GM12878 (cell line): ENCODE data around the gene PCCA. TPM values are rescaled to one million over a fixed set of nuclear protein-coding genes. Genes with fewer than 3 reads are reported as not detected.

Source experiments
- ATAC-seq: fragments of 200-7000 bp; cut with Tn5 transposase; 3 replicates; pipeline ENCODE4 v1.9.1; 2020; ENCODE audit warnings: mild to moderate bottlenecking, moderate library complexity
- BruUV-seq: library from RNA; stranded (reverse); fragments of 400-500 nt; replicated peaks from 2 replicates; lab custom pipeline; 2021; lab: Mats Ljungman, UMichigan
- CTCF ChIA-PET: fragments of 300-600 bp; sonication (Branson Sonifier 250); formaldehyde crosslinking; extraction: SDS; loops from one replicate; lab custom pipeline; 2021; ENCODE audit warnings: inconsistent platforms; lab: Yijun Ruan, JAX
- POLR2A ChIA-PET: fragments of 350-600 bp; formaldehyde crosslinking; extraction: SDS; loops from one replicate; lab custom pipeline; 2021; ENCODE audit warnings: inconsistent platforms; lab: Charles Lee
- RAD21 ChIA-PET: fragments of 300-600 bp; sonication (Branson Sonifier 250); formaldehyde crosslinking; loops from one replicate; lab custom pipeline; 2023; ENCODE audit warnings: antibody characterized with exemption; ENCODE audit not compliant: unreplicated experiment; lab: Charles Lee
- SMC1A ChIA-PET: fragments of 300-600 bp; sonication (Branson Sonifier 250); formaldehyde crosslinking; loops from one replicate; lab custom pipeline; 2023; ENCODE audit not compliant: unreplicated experiment, uncharacterized antibody; lab: Charles Lee
- DNase-seq: peaks from one replicate; pipeline ENCODE4 v3.0.0-alpha.2; 2011; ENCODE audit warnings: low read depth, low spot score
- FAIRE-seq: peaks from 3 replicates; lab custom pipeline; 2011; peaks lifted over from hg19 to GRCh38; lab: Jason Lieb, UNC
- H2AFZ ChIP-seq: 2 replicates; pipeline ENCODE4 v1.6.0; 2011; ENCODE audit warnings: low read depth, low read length, control low read depth; ENCODE audit not compliant: control insufficient read depth
- H3K27ac ChIP-seq: 2 replicates; pipeline ENCODE4 v1.5.1; 2011; ENCODE audit warnings: control low read depth; ENCODE audit not compliant: control insufficient read depth, insufficient read depth
- H3K27me3 ChIP-seq, 2 experiments: replicated peaks in 1 of 2; 2 replicates each; pipeline versions ENCODE4 v1.6.0 to v1.6.1; 2011; ENCODE audit warnings: low read length in 1 of 2; ENCODE audit not compliant: control insufficient read depth in 2 of 2, insufficient read depth in 2 of 2
- H3K36me3 ChIP-seq, 2 experiments: 2 replicates each; pipeline ENCODE4 v1.5.1; 2011; ENCODE audit warnings: low read length in 1 of 2; ENCODE audit not compliant: control insufficient read depth in 2 of 2, insufficient read depth in 2 of 2
- H3K4me1 ChIP-seq: 2 replicates; pipeline ENCODE4 v1.6.1; 2011; ENCODE audit warnings: mild to moderate bottlenecking, low read length, moderate library complexity, mixed read lengths; ENCODE audit not compliant: control insufficient read depth, insufficient read depth
- H3K4me2 ChIP-seq: 2 replicates; pipeline ENCODE4 v1.6.0; 2011; ENCODE audit warnings: control low read depth; ENCODE audit not compliant: control insufficient read depth, insufficient read depth
- H3K4me3 ChIP-seq: fragments of 200-600 bp; sonication (generic); 2 replicates; pipeline ENCODE4 v1.5.1; 2016
- H3K79me2 ChIP-seq: 2 replicates; pipeline ENCODE4 v1.6.0; 2011; ENCODE audit warnings: low read length; ENCODE audit not compliant: control insufficient read depth, insufficient read depth
- H3K9ac ChIP-seq: 2 replicates; pipeline ENCODE4 v1.8.0; 2011; ENCODE audit warnings: low read length, control low read depth, mixed read lengths; ENCODE audit not compliant: control insufficient read depth, insufficient read depth
- H3K9me3 ChIP-seq: replicated peaks from 3 replicates; pipeline ENCODE4 v1.5.1; 2011; ENCODE audit warnings: mild to moderate bottlenecking, low read length; ENCODE audit not compliant: control insufficient read depth, insufficient read depth
- H4K20me1 ChIP-seq: 2 replicates; pipeline ENCODE4 v1.6.0; 2011; ENCODE audit not compliant: control insufficient read depth, insufficient read depth
- ASH2L ChIP-seq: fragments of 300-600, 200-600 bp; sonication (generic); IDR thresholded peaks from 2 replicates; pipeline ENCODE4 v1.6.1; 2017; ENCODE audit warnings: low read depth, mild to moderate bottlenecking, borderline replicate concordance
- BHLHE40 ChIP-seq, 2 experiments: fragments of 450-650 bp in 1 of 2; IDR thresholded peaks; 2 replicates each; pipeline ENCODE4 v1.6.1; 2011 to 2017; ENCODE audit warnings: low read depth in 2 of 2, borderline replicate concordance in 1 of 2, improper control_type of control experiment in 1 of 2, low read length in 1 of 2, mild to moderate bottlenecking in 1 of 2
- CHD1 ChIP-seq: IDR thresholded peaks from 2 replicates; pipeline ENCODE4 v1.6.1; 2012; ENCODE audit warnings: low read depth, low read length, improper control_type of control experiment
- CREM ChIP-seq: IDR thresholded peaks from 2 replicates; pipeline ENCODE4 v1.6.1; 2014; ENCODE audit warnings: antibody characterized with exemption, low read depth
- E2F4 ChIP-seq: IDR thresholded peaks from 2 replicates; pipeline ENCODE4 v1.6.1; 2012; ENCODE audit warnings: low read depth, low read length, improper control_type of control experiment
- IRF5 ChIP-seq: fragments of 450-650 bp; IDR thresholded peaks from 2 replicates; pipeline ENCODE4 v1.6.1; 2017; ENCODE audit warnings: borderline replicate concordance
- POLR2A ChIP-seq: IDR thresholded peaks from 2 replicates; pipeline ENCODE4 v1.6.1; 2011; ENCODE audit warnings: low read depth, mild to moderate bottlenecking, low read length
- SMAD1 ChIP-seq: fragments of 450-650 bp; IDR thresholded peaks from 2 replicates; pipeline ENCODE4 v1.6.1; 2018; ENCODE audit warnings: mild to moderate bottlenecking, low read depth; ENCODE audit not compliant: partially characterized antibody
- STAT3 ChIP-seq: IDR thresholded peaks from 2 replicates; pipeline ENCODE4 v1.6.1; 2011; ENCODE audit warnings: low read depth, low read length, improper control_type of control experiment
- TCF3 ChIP-seq: IDR thresholded peaks from 2 replicates; pipeline ENCODE4 v1.6.1; 2012; ENCODE audit warnings: low read depth, mild to moderate bottlenecking, low read length, borderline replicate concordance; ENCODE audit not compliant: insufficient read depth
- WGBS: methylation state at CpG from one replicate; pipeline ENCODE4 v1.1.6; 2016; ENCODE audit warnings: low lambda C conversion rate; ENCODE audit not compliant: insufficient replicate concordance, insufficient coverage; ENCODE audit errors: missing lambda C conversion rate; 5-methylcytosine and 5-hydroxymethylcytosine counted together
- in situ Hi-C: fragments of 300-500 bp; cut with MboI; formaldehyde crosslinking; loops from 9 replicates; pipeline ENCODE4 v1.14.3; 2018; ENCODE audit warnings: mixed read lengths
- intact Hi-C: fragments of 100-400 bp; cut with micrococcal nuclease; formaldehyde crosslinking; loops from one replicate; pipeline ENCODE4 v1.14.2; 2022; ENCODE audit not compliant: unreplicated experiment
- polyA plus RNA-seq, 11 experiments: library from polyadenylated mRNA; depleted of rRNA in 4 of 11; unstranded in 6 of 11; stranded (reverse) in 5 of 11; fragments of >200 nt; fragmentation: Nextera tagmentation in 4 of 11; fragmentation: Illumina TruSeq in 1 of 11; extraction: Ambion mirVana in 4 of 11; extraction: Trizol in 1 of 11; gene quantifications; 1 replicate in 1 of 11; 2 replicates in 10 of 11; pipeline versions ENCODE4 v1.2.1 to v1.2.3, GENCODE V29; 2011 to 2016; ENCODE audit warnings: inconsistent platforms in 2 of 11, missing spikeins in 2 of 11, low read depth in 1 of 11
- total RNA-seq, 4 experiments: library from RNA; depleted of rRNA in 3 of 4; stranded (reverse); fragments of >200 nt in 3 of 4; fragmentation: Illumina TruSeq in 1 of 4; extraction: Trizol in 1 of 4; gene quantifications; 2 replicates each; pipeline versions ENCODE4 v1.2.1 to v1.2.3, GENCODE V29; 2013 to 2021
- TF ChIP-seq, protein P1 (sequence below): fragments of 450-650 bp; IDR thresholded peaks from 2 replicates; pipeline ENCODE4 v1.6.1; 2018; ENCODE audit warnings: borderline replicate concordance, mild to moderate bottlenecking; ENCODE audit not compliant: partially characterized antibody
- TF ChIP-seq, protein P2 (sequence below): fragments of 450-650 bp; IDR thresholded peaks from 2 replicates; pipeline ENCODE4 v1.6.1; 2017; ENCODE audit warnings: antibody characterized with exemption, mild to moderate bottlenecking, moderate library complexity

PCCA gene
- total and polyA plus RNA-seq, 10 of the 15 experiments (the other 5 are each of a cell fraction or from before 2014, with no cell fraction given) = 5.9 to 18.2 (median 12.4) TPM

GRCh38 chr13:100089465-100090032 lies 656 bp downstream of the PCCA start (continued):
- no peak for TF ChIP-seq ASH2L
- TF ChIP-seq, protein P1, sequence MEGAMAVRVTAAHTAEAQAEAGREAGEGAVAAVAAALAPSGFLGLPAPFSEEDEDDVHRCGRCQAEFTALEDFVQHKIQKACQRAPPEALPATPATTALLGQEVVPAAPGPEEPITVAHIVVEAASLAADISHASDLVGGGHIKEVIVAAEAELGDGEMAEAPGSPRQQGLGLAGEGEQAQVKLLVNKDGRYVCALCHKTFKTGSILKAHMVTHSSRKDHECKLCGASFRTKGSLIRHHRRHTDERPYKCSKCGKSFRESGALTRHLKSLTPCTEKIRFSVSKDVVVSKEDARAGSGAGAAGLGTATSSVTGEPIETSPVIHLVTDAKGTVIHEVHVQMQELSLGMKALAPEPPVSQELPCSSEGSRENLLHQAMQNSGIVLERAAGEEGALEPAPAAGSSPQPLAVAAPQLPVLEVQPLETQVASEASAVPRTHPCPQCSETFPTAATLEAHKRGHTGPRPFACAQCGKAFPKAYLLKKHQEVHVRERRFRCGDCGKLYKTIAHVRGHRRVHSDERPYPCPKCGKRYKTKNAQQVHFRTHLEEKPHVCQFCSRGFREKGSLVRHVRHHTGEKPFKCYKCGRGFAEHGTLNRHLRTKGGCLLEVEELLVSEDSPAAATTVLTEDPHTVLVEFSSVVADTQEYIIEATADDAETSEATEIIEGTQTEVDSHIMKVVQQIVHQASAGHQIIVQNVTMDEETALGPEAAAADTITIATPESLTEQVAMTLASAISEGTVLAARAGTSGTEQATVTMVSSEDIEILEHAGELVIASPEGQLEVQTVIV = no peak
- no peak for TF ChIP-seq IRF5
- no peak for TF ChIP-seq CHD1
- no peak for TF ChIP-seq TCF3
- no peak for TF ChIP-seq STAT3
- no peak for TF ChIP-seq CREM
- no peak for TF ChIP-seq POLR2A

- no peak overlapping the region for H3K4me3 ChIP-seq
- H3K4me1 ChIP-seq = no peaks in the 10 kb centered on the region
- H3K27ac ChIP-seq = no peak overlapping the region
- POLR2A ChIA-PET = no interaction called here
- intact Hi-C loops = no loop called here
- SMC1A ChIA-PET = no interaction called here
- no peak for FAIRE-seq
- peaks cover 11% of the 10 kb centered on the region for H3K79me2 ChIP-seq
- 83% methylated on average over 1 of the region's 1 CpG for WGBS
- in situ Hi-C loops = no loop called here
- no TSS peak for BruUV-seq
- RAD21 ChIA-PET = interaction anchor here (1.8 kb wide), 1 partner anchor 144 kb away, joined by 5 read pairs; no protein-coding TSS in a partner anchor
- peak overlapping the region; percentile 48 for H3K4me2 ChIP-seq
- no peak overlapping the region for H3K9ac ChIP-seq
- no peak for DNase-seq
- CTCF ChIA-PET = no interaction called here
- no peaks in the 10 kb centered on the region for H4K20me1 ChIP-seq
- no peak overlapping the region for H2AFZ ChIP-seq
- no peaks in the 10 kb centered on the region; the same call in 2 of the 3 replicates for H3K9me3 ChIP-seq
- no peak for ATAC-seq
- no peaks in the 10 kb centered on the region for H3K36me3 ChIP-seq
- H3K27me3 ChIP-seq = no peaks in the 10 kb centered on the region
- TF ChIP-seq, protein P2, sequence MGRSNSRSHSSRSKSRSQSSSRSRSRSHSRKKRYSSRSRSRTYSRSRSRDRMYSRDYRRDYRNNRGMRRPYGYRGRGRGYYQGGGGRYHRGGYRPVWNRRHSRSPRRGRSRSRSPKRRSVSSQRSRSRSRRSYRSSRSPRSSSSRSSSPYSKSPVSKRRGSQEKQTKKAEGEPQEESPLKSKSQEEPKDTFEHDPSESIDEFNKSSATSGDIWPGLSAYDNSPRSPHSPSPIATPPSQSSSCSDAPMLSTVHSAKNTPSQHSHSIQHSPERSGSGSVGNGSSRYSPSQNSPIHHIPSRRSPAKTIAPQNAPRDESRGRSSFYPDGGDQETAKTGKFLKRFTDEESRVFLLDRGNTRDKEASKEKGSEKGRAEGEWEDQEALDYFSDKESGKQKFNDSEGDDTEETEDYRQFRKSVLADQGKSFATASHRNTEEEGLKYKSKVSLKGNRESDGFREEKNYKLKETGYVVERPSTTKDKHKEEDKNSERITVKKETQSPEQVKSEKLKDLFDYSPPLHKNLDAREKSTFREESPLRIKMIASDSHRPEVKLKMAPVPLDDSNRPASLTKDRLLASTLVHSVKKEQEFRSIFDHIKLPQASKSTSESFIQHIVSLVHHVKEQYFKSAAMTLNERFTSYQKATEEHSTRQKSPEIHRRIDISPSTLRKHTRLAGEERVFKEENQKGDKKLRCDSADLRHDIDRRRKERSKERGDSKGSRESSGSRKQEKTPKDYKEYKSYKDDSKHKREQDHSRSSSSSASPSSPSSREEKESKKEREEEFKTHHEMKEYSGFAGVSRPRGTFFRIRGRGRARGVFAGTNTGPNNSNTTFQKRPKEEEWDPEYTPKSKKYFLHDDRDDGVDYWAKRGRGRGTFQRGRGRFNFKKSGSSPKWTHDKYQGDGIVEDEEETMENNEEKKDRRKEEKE = no peak
- TF ChIP-seq SMAD1 (no peak), IRF5 (no peak), BHLHE40 (IDR thresholded peaks at IDR 0.05; ENCODE audit: borderline replicate concordance in 1 of 2, low read depth in 2 of 2, low read length in 1 of 2) (no peak), E2F4 (no peak)
Measured at GRCh38 chr13:100090861-100091260, 2.0 kb downstream of the PCCA start.
